HCT116 (cell line): ENCODE results near the gene KLHL35. TPM values are rescaled to one million over a fixed set of nuclear protein-coding genes. Genes with fewer than 3 reads are reported as not detected.

Experiments used
- ATAC-seq: fragments of 200-7000 bp; cut with Tn5 transposase; 2 replicates; pipeline ENCODE4 v1.9.1; 2020; ENCODE audit warnings: mild to moderate bottlenecking, moderate library complexity
- Bru-seq: library from RNA; stranded (reverse); fragments of 400-500 nt; gene quantifications from one replicate; lab custom pipeline; 2021; lab: Mats Ljungman, UMichigan
- BruChase-seq, 2 experiments: library from RNA; stranded (reverse); fragments of 400-500 nt; gene quantifications; one replicate each; lab custom pipeline; 2021; lab: Mats Ljungman, UMichigan
- BruUV-seq: library from RNA; stranded (reverse); fragments of 400-500 nt; replicated peaks from 2 replicates; lab custom pipeline; 2021; lab: Mats Ljungman, UMichigan
- CTCF ChIA-PET: fragments of 300-600 bp; sonication (Branson Sonifier 250); formaldehyde crosslinking; loops from one replicate; lab custom pipeline; 2021; ENCODE audit warnings: antibody characterized with exemption; lab: Charles Lee
- POLR2A ChIA-PET: fragments of 300-600, 350-600 bp; sonication (Branson Sonifier 250); formaldehyde crosslinking; loops from one replicate; lab custom pipeline; 2021; ENCODE audit warnings: antibody characterized with exemption; lab: Charles Lee
- RAD21 ChIA-PET, 2 experiments: fragments of 300-600 bp; sonication (Branson Sonifier 250); formaldehyde crosslinking; loops; one replicate each; lab custom pipeline; 2023; ENCODE audit warnings: low total read pairs in 2 of 2; ENCODE audit not compliant: uncharacterized antibody in 2 of 2, unreplicated experiment in 2 of 2, low non-redundant PET in 1 of 2; lab: Charles Lee
- DNase-seq: peaks from one replicate; pipeline ENCODE4 v3.0.0-alpha.2; 2010; ENCODE audit warnings: low read depth, low spot score
- H2AFZ ChIP-seq: fragments of 200-600 bp; shearing (Covaris generic), sonication (generic); 2 replicates; pipeline ENCODE4 v1.6.1; 2017; ENCODE audit warnings: low read depth, mixed run types, mixed read lengths, antibody characterized with exemption, low read length; ENCODE audit not compliant: poor library complexity, severe bottlenecking
- H3K27ac ChIP-seq: 2 replicates; pipeline ENCODE4 v1.5.1; 2012; ENCODE audit warnings: low read depth, low read length
- H3K27me3 ChIP-seq: fragments of 200-600 bp; sonication (generic); 2 replicates; pipeline ENCODE4 v1.6.1; 2016; ENCODE audit warnings: mixed run types, low read length, mixed read lengths; ENCODE audit not compliant: insufficient read depth
- H3K36me3 ChIP-seq, 2 experiments: fragments of 200-500 bp in 1 of 2; fragments of 200-600 bp in 1 of 2; sonication (Bioruptor generic) in 1 of 2; sonication (generic) in 1 of 2; 2 replicates each; pipeline versions ENCODE4 v1.5.1 to v1.6.1; 2014 to 2016; ENCODE audit warnings: low read length in 2 of 2, inconsistent platforms in 1 of 2, mixed read lengths in 1 of 2, mixed run types in 1 of 2; ENCODE audit not compliant: insufficient read depth in 2 of 2, control insufficient read depth in 1 of 2
- H3K4me1 ChIP-seq, 2 experiments: fragments of 200-600 bp in 1 of 2; sonication (generic) in 1 of 2; 2 replicates each; pipeline versions ENCODE4 v1.5.1 to v1.6.1; 2012 to 2017; ENCODE audit warnings: low read length in 2 of 2, inconsistent platforms in 1 of 2, mild to moderate bottlenecking in 1 of 2, mixed read lengths in 1 of 2, mixed run types in 1 of 2, moderate library complexity in 1 of 2; ENCODE audit not compliant: insufficient read depth in 2 of 2, control insufficient read depth in 1 of 2
- H3K4me2 ChIP-seq: fragments of 200-600 bp; sonication (generic); 2 replicates; pipeline ENCODE4 v1.6.1; 2017; ENCODE audit warnings: mixed run types, low read length, mixed read lengths
- H3K4me3 ChIP-seq, 2 experiments: fragments of 200-600 bp in 1 of 2; sonication (generic) in 1 of 2; replicated peaks in 1 of 2; 2 replicates each; pipeline ENCODE4 v1.5.1; 2011 to 2016; ENCODE audit warnings: low read length in 2 of 2, control low read depth in 1 of 2, low read depth in 1 of 2, mild to moderate bottlenecking in 1 of 2, mixed read lengths in 1 of 2, mixed run types in 1 of 2
- H3K79me2 ChIP-seq: fragments of 200-600 bp; sonication (generic); 2 replicates; pipeline ENCODE4 v1.6.1; 2017; ENCODE audit warnings: mild to moderate bottlenecking, mixed run types, low read length, moderate library complexity, mixed read lengths; ENCODE audit not compliant: insufficient read depth
- H3K9ac ChIP-seq: fragments of 200-600 bp; sonication (generic); 2 replicates; pipeline ENCODE4 v1.6.1; 2016; ENCODE audit warnings: low read length, mixed read lengths
- H3K9me2 ChIP-seq: fragments of 200-600 bp; sonication (generic), shearing (Covaris generic); 2 replicates; pipeline ENCODE4 v1.6.1; 2017; ENCODE audit warnings: mixed run types, mild to moderate bottlenecking, moderate library complexity; ENCODE audit not compliant: insufficient read depth
- H3K9me3 ChIP-seq, 2 experiments: fragments of 200-500 bp in 1 of 2; fragments of 200-600 bp in 1 of 2; sonication (Bioruptor generic) in 1 of 2; sonication (generic) in 1 of 2; 2 replicates each; pipeline ENCODE4 v1.6.1; 2014 to 2017; ENCODE audit warnings: low read length in 2 of 2, mixed read lengths in 2 of 2, inconsistent platforms in 1 of 2, low read depth in 1 of 2, mild to moderate bottlenecking in 1 of 2, mixed run types in 1 of 2, moderate library complexity in 1 of 2; ENCODE audit not compliant: control insufficient read depth in 1 of 2, insufficient read depth in 1 of 2
- H4K20me1 ChIP-seq: fragments of 200-600 bp; sonication (generic), shearing (Covaris generic); 2 replicates; pipeline ENCODE4 v1.6.1; 2017; ENCODE audit warnings: mixed run types, mild to moderate bottlenecking, moderate library complexity; ENCODE audit not compliant: insufficient read depth
- ATF3 ChIP-seq: IDR thresholded peaks from 2 replicates; pipeline ENCODE4 v1.6.1; 2012
- CBX3 ChIP-seq: IDR thresholded peaks from 2 replicates; pipeline ENCODE4 v1.6.1; 2012; ENCODE audit warnings: low read depth
- CEBPB ChIP-seq: IDR thresholded peaks from 2 replicates; pipeline ENCODE4 v1.6.1; 2012; ENCODE audit warnings: low read depth
- CTCF ChIP-seq, 3 experiments: fragments of 200-600 bp in 1 of 3; sonication (generic) in 1 of 3; IDR thresholded peaks in 2 of 3; conservative IDR thresholded peaks in 1 of 3; 2 replicates each; pipeline ENCODE4 v1.5.1; 2012 to 2017; ENCODE audit warnings: low read depth in 2 of 3, low read length in 2 of 3, antibody characterized with exemption in 1 of 3, borderline replicate concordance in 1 of 3, control low read depth in 1 of 3, mild to moderate bottlenecking in 1 of 3, mixed read lengths in 1 of 3, mixed run types in 1 of 3, moderate library complexity in 1 of 3; ENCODE audit not compliant: insufficient read depth in 1 of 3
- EGR1 ChIP-seq: IDR thresholded peaks from 2 replicates; pipeline ENCODE4 v1.6.1; 2012; ENCODE audit warnings: low read depth
- ELF1 ChIP-seq: IDR thresholded peaks from 2 replicates; pipeline ENCODE4 v1.6.1; 2012; ENCODE audit warnings: low read depth, borderline replicate concordance
- EZH2 ChIP-seq: fragments of 200-600 bp; sonication (generic); IDR thresholded peaks from 2 replicates; pipeline ENCODE4 v1.6.1; 2017; ENCODE audit warnings: antibody characterized with exemption, mixed run types
- FOSL1 ChIP-seq: IDR thresholded peaks from 2 replicates; pipeline ENCODE4 v1.6.1; 2012; ENCODE audit warnings: low read depth
- JUND ChIP-seq: IDR thresholded peaks from 2 replicates; pipeline ENCODE4 v1.6.1; 2012
- MAX ChIP-seq: IDR thresholded peaks from 2 replicates; pipeline ENCODE4 v1.6.1; 2012
- POLR2A ChIP-seq: IDR thresholded peaks from 2 replicates; pipeline ENCODE4 v1.7.0; 2011; ENCODE audit warnings: borderline replicate concordance; ENCODE audit not compliant: insufficient read depth, insufficient read length; ENCODE audit errors: extremely low read depth
- REST ChIP-seq: IDR thresholded peaks from 2 replicates; pipeline ENCODE4 v1.6.1; 2012; ENCODE audit warnings: low read depth
- SIN3A ChIP-seq: IDR thresholded peaks from 2 replicates; pipeline ENCODE4 v1.6.1; 2012; ENCODE audit warnings: low read depth
- SP1 ChIP-seq: IDR thresholded peaks from 2 replicates; pipeline ENCODE4 v1.6.1; 2012; ENCODE audit warnings: low read depth
- SRF ChIP-seq: IDR thresholded peaks from 2 replicates; pipeline ENCODE4 v1.6.1; 2012; ENCODE audit warnings: low read depth
- YY1 ChIP-seq: IDR thresholded peaks from 2 replicates; pipeline ENCODE4 v1.6.1; 2011; ENCODE audit warnings: low read length, low read depth, moderate library complexity, mild to moderate bottlenecking; ENCODE audit not compliant: insufficient replicate concordance; ENCODE audit errors: extremely low read depth
- ZBTB33 ChIP-seq: IDR thresholded peaks from 2 replicates; pipeline ENCODE4 v1.6.1; 2011; ENCODE audit warnings: mild to moderate bottlenecking, low read length, moderate library complexity; ENCODE audit not compliant: insufficient replicate concordance; ENCODE audit errors: extremely low read depth
- ZFX ChIP-seq: fragments of 450-650 bp; IDR thresholded peaks from 2 replicates; pipeline ENCODE4 v1.6.1; 2017
- ZNF274 ChIP-seq: fragments of 200-500 bp; sonication (Bioruptor generic); IDR thresholded peaks from 2 replicates; pipeline ENCODE4 v1.6.1; 2014; ENCODE audit warnings: mild to moderate bottlenecking, low read depth, low read length, inconsistent platforms
- intact Hi-C: fragments of 100-400 bp; cut with micrococcal nuclease; formaldehyde crosslinking; loops from 2 replicates; pipeline ENCODE4 v1.10.0; 2022
- long read RNA-seq: library from polyadenylated mRNA; unstranded; transcript quantifications from one replicate; pipeline ENCODE4 v2.0.0, GENCODE V29; 2021; ENCODE audit not compliant: unreplicated experiment
- polyA plus RNA-seq: library from polyadenylated mRNA; unstranded; fragments of >200 nt; gene quantifications from 2 replicates; pipeline ENCODE4 v1.2.1, GENCODE V29; 2012; ENCODE audit warnings: missing spikeins
- total RNA-seq: library from RNA; stranded (reverse); gene quantifications from one replicate; pipeline ENCODE4 v1.2.1, GENCODE V29; 2021; ENCODE audit not compliant: unreplicated experiment

Gene KLHL35
- 1.7 TPM for total RNA-seq
- polyA plus RNA-seq: 2.9 and 4.4 TPM in 2 replicates
- Bru-seq, nascent RNA: percentile 43 among the genes with signal in this experiment
- percentile 32 among the genes with signal in this experiment for BruChase-seq, experiment 1, labeled RNA remaining after a 6-hour chase
- percentile 33 among the genes with signal in this experiment for BruChase-seq, experiment 2, labeled RNA remaining after a 2-hour chase
- long read RNA-seq, partial matches to known transcripts: 2 of 9 reads
- long read RNA-seq, other reads (novel, unspliced or antisense): 2 of 9 reads

- Histone ChIP-seq H3K9me2 (no peaks in the 10 kb centered on the region), H3K27me3 (no peaks in the 10 kb centered on the region), H3K4me3 (no peak within 1 kb of the TSS), H3K27ac (no peak within 1 kb of the TSS), H4K20me1 (no peaks in the 10 kb centered on the region), H3K9ac (no peak within 1 kb of the TSS), H3K4me1 (peaks cover 0 to 24% of the 10 kb centered on the region in 2 experiments; a peak in 2 of 4 replicates), H3K4me2 (0 out of 2 replicates have a peak within 1 kb of the TSS, but pooled peaks have one; percentile 1), H2AFZ (no peak within 1 kb of the TSS), H3K36me3 (no peaks in the 10 kb centered on the region), H3K79me2 (no peaks in the 10 kb centered on the region), H3K9me3 (no peaks in the 10 kb centered on the region)
- no peak for DNase-seq
- TF ChIP-seq ELF1 (no peak), FOSL1 (no peak), EGR1 (no peak), ZBTB33 (no peak), CEBPB (no peak), SP1 (no peak), CBX3 (no peak), ZFX (no peak), CTCF (IDR thresholded peaks at IDR 0.05 in 2 of 3, conservative IDR thresholded peaks at IDR 0.05 in 1 of 3; ENCODE audit: borderline replicate concordance in 1 of 3, insufficient read depth in 1 of 3, low read depth in 2 of 3, low read length in 2 of 3) (no peak), SRF (no peak), POLR2A (no peak), JUND (no peak), MAX (no peak), REST (no peak), ATF3 (no peak), EZH2 (no peak), YY1 (no peak), ZNF274 (no peak), SIN3A (no peak)
- BruUV-seq: no TSS peak
- ChIA-PET POLR2A (no interaction called here), RAD21 (no interaction called here), CTCF (no interaction called here)
- no peak for ATAC-seq
- intact Hi-C loops: no loop called here
These were observed at the start of gene KLHL35 for GRCh38 chr11:75432911-75433321. TSS of gene KLHL35 (minus strand) at chr11:75433203. CDS start at chr11:75430629, 2,574 bp downstream.
